Trophoblast cell (in vitro differentiated cells and primary cell): ENCODE results near the gene KLHL36.

Source experiments
- DNase-seq, 2 donors: peaks; one replicate each; pipeline ENCODE4 v3.0.0-alpha.2; 2016
- H2AFZ ChIP-seq: 2 replicates; pipeline ENCODE4 v1.6.1; 2013; ENCODE audit warnings: low read length, moderate library complexity, mild to moderate bottlenecking; ENCODE audit not compliant: insufficient read depth, poor library complexity
- H2AK5ac ChIP-seq: 2 replicates; pipeline ENCODE4 v1.6.1; 2013; ENCODE audit warnings: mild to moderate bottlenecking, low read length
- H2BK120ac ChIP-seq: 2 replicates; pipeline ENCODE4 v1.6.1; 2013; ENCODE audit warnings: low read length, mild to moderate bottlenecking, moderate library complexity; ENCODE audit not compliant: insufficient read depth, poor library complexity
- H2BK12ac ChIP-seq: 2 replicates; pipeline ENCODE4 v1.6.1; 2013; ENCODE audit warnings: mild to moderate bottlenecking, low read length, moderate library complexity
- H2BK5ac ChIP-seq: 2 replicates; pipeline ENCODE4 v1.6.1; 2013; ENCODE audit warnings: low read length, low read depth, moderate library complexity, mild to moderate bottlenecking; ENCODE audit not compliant: poor library complexity
- H3K14ac ChIP-seq: 2 replicates; pipeline ENCODE4 v1.6.1; 2013; ENCODE audit warnings: mild to moderate bottlenecking, low read length
- H3K18ac ChIP-seq: 2 replicates; pipeline ENCODE4 v1.6.1; 2013; ENCODE audit warnings: mild to moderate bottlenecking, low read length
- H3K23ac ChIP-seq: 2 replicates; pipeline ENCODE4 v1.6.1; 2013; ENCODE audit warnings: low read length
- H3K27ac ChIP-seq: 2 replicates; pipeline ENCODE4 v1.5.1; 2013; ENCODE audit warnings: low read depth, mild to moderate bottlenecking, inconsistent platforms, low read length, moderate library complexity
- H3K27me3 ChIP-seq: 2 replicates; pipeline ENCODE4 v1.6.1; 2013; ENCODE audit warnings: inconsistent platforms, mild to moderate bottlenecking, low read length, moderate library complexity; ENCODE audit not compliant: insufficient read depth
- H3K36me3 ChIP-seq, 2 experiments: 1 replicate in 1 of 2; 2 replicates in 1 of 2; pipeline ENCODE4 v1.6.1; 2013; ENCODE audit warnings: low read length in 2 of 2, mild to moderate bottlenecking in 2 of 2, moderate library complexity in 1 of 2; ENCODE audit not compliant: insufficient read depth in 2 of 2, control insufficient read depth in 1 of 2
- H3K4ac ChIP-seq: 2 replicates; pipeline ENCODE4 v1.6.1; 2013; ENCODE audit warnings: low read depth, mild to moderate bottlenecking, low read length, moderate library complexity
- H3K4me1 ChIP-seq, 2 experiments: 1 replicate in 1 of 2; 2 replicates in 1 of 2; pipeline ENCODE4 v1.6.1; 2013; ENCODE audit warnings: low read length in 2 of 2, mild to moderate bottlenecking in 2 of 2, moderate library complexity in 1 of 2; ENCODE audit not compliant: insufficient read depth in 2 of 2, control insufficient read depth in 1 of 2
- H3K4me2 ChIP-seq: 2 replicates; pipeline ENCODE4 v1.6.1; 2013; ENCODE audit warnings: inconsistent platforms, mild to moderate bottlenecking, low read length, moderate library complexity
- H3K4me3 ChIP-seq: 2 replicates; pipeline ENCODE4 v1.5.1; 2013; ENCODE audit warnings: mild to moderate bottlenecking, low read depth, low read length, inconsistent platforms
- H3K79me1 ChIP-seq: one replicate; pipeline ENCODE4 v1.6.1; 2013; ENCODE audit warnings: low read length
- H3K79me2 ChIP-seq: 2 replicates; pipeline ENCODE4 v1.6.1; 2013; ENCODE audit warnings: low read length, mild to moderate bottlenecking; ENCODE audit not compliant: control insufficient read depth, insufficient read depth, poor library complexity
- H3K9ac ChIP-seq: 2 replicates; pipeline ENCODE4 v1.6.1; 2013; ENCODE audit warnings: mild to moderate bottlenecking, low read length
- H3K9me3 ChIP-seq: 2 replicates; pipeline ENCODE4 v1.6.1; 2013; ENCODE audit warnings: low read depth, mild to moderate bottlenecking, control low read depth, inconsistent platforms, low read length; ENCODE audit not compliant: insufficient read depth
- H4K12ac ChIP-seq: 2 replicates; pipeline ENCODE4 v1.6.1; 2013; ENCODE audit warnings: low read depth, mild to moderate bottlenecking, low read length, moderate library complexity
- H4K8ac ChIP-seq: 2 replicates; pipeline ENCODE4 v1.6.1; 2013; ENCODE audit warnings: low read depth, mild to moderate bottlenecking, low read length, moderate library complexity
- H4K91ac ChIP-seq: one replicate; pipeline ENCODE4 v1.6.1; 2013; ENCODE audit warnings: low read depth, mild to moderate bottlenecking, low read length, moderate library complexity
- WGBS: extraction: QIAGEN DNeasy Blood & Tissue Kit; methylation state at CpG from one replicate; pipeline ENCODE4 v1.1.7; 2013; ENCODE audit warnings: missing lambda C conversion rate; ENCODE audit not compliant: insufficient read length, insufficient coverage; ENCODE audit errors: extremely low coverage; 5-methylcytosine and 5-hydroxymethylcytosine counted together

The KLHL36 gene

DNA sequence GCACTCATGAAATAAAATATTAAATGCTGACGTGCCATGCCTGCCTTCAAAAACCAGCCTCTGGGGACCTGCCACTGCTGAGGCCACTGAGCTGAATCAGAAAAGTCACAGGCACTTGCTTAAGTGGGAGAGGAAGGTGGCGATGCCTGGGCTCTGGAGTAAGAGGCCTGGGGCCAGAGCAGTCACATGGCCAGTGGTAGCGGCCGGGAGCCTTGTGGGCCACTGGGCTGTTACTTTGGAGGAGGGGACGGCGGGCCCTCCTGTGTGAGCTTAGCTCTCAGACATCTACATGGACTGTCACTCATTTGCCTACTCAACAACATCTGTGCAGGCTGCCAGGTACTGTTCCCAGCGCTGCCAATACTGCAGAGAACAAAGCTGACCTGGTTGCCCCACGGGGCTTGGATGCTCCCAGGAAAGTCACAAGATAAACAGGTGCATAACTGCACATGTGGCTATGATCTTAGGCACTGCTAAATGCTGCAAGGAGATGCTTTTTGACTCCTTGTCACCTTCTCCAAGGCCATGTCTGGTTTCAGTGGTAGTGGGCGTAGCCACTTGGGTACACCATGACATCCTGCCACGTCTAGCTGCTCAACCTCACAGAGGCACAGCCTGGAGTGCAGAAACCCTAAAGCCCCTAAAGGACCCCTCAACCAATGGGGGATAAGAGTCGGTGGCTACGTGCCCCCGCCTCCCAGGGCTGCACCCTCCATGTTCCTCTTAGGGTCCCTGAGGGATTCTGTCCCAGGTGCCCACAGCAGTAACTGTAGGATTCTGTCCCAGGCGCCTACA lies 42.0 kb upstream of the KLHL36 start:
- no CpG with 5 or more reads among the region's 14 CpGs for WGBS

GRCh38 chr16:84607061-84607460 lies 41.2 kb upstream of the KLHL36 start:
- H4K12ac ChIP-seq = no peak overlapping the region
- H3K27ac ChIP-seq = no peak overlapping the region
- H3K9ac ChIP-seq = no peak overlapping the region
- no peak overlapping the region for H2AK5ac ChIP-seq
- peaks cover under 1% of the 10 kb centered on the region for H3K79me2 ChIP-seq
- no peak overlapping the region for H3K18ac ChIP-seq
- H3K27me3 ChIP-seq = no peaks in the 10 kb centered on the region
- H2AFZ ChIP-seq = no peak overlapping the region
- H3K4ac ChIP-seq = peak overlapping the region; percentile 13
- no peak overlapping the region for H4K91ac ChIP-seq
- H3K4me2 ChIP-seq = no peak overlapping the region
- peaks cover 21 to 25% of the 10 kb centered on the region in 2 experiments for H3K36me3 ChIP-seq
- H2BK120ac ChIP-seq = no peak overlapping the region
- peaks cover 8% of the 10 kb centered on the region for H3K9me3 ChIP-seq
- no peak overlapping the region for H2BK5ac ChIP-seq
- no peak for DNase-seq
- H3K4me1 ChIP-seq = peaks cover 0 to 6% of the 10 kb centered on the region in 2 experiments
- H2BK12ac ChIP-seq = no peak overlapping the region
- no peak overlapping the region for H3K14ac ChIP-seq
- H3K4me3 ChIP-seq = no peak overlapping the region
- WGBS = no CpG with 5 or more reads among the region's 13 CpGs
- no peak overlapping the region for H3K23ac ChIP-seq
- H4K8ac ChIP-seq = no peak overlapping the region
- no peaks in the 10 kb centered on the region for H3K79me1 ChIP-seq

More for the DNA sequence above, 42.0 kb upstream of the KLHL36 start:
- peak; percentile 56 to 77 for DNase-seq
- Histone ChIP-seq H4K91ac (no peak overlapping the region), H3K27me3 (no peaks in the 10 kb centered on the region), H2BK120ac (no peak overlapping the region), H2BK5ac (no peak overlapping the region), H2AFZ (no peak overlapping the region), H3K14ac (no peak overlapping the region), H3K4ac (no peak overlapping the region), H3K23ac (no peak overlapping the region), H3K18ac (no peak overlapping the region), H3K4me1 (peaks cover 3 to 6% of the 10 kb centered on the region in 2 experiments), H3K4me2 (no peak overlapping the region), H3K79me2 (no peaks in the 10 kb centered on the region), H3K36me3 (peaks cover 21% of the 10 kb centered on the region in 2 experiments), H2BK12ac (no peak overlapping the region), H3K9ac (no peak overlapping the region), H3K9me3 (peaks cover 8% of the 10 kb centered on the region), H2AK5ac (no peak overlapping the region), H3K4me3 (no peak overlapping the region), H3K27ac (no peak overlapping the region), H4K12ac (no peak overlapping the region), H3K79me1 (no peaks in the 10 kb centered on the region), H4K8ac (no peak overlapping the region)

DNA sequence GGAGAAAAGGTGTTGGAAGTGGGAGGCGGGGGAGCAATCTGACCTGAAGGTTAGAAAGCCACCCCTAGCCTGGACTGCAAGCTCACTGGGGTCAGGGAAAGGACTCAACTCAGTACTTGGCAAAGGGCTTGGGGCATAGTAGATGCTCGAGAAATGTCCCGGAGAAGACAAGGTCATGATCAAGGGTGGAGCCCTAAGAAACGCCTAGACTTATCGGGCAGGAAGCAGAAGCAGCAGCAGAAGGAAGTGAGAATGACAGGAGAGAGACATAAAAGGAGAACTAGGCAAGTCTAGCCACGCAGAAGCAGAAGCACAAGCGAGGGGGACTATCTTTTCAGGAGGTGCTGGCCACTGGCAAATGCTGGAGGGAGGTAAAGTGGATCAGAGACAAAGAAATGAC lies 40.6 kb upstream of the KLHL36 start:
- Histone ChIP-seq H3K18ac (no peak overlapping the region), H3K79me2 (peaks cover 2% of the 10 kb centered on the region), H2BK120ac (no peak overlapping the region), H3K4ac (peak overlapping the region; percentile 65), H3K79me1 (no peaks in the 10 kb centered on the region), H3K36me3 (peaks cover 21 to 27% of the 10 kb centered on the region in 2 experiments), H4K12ac (no peak overlapping the region), H3K4me2 (no peak overlapping the region), H2BK5ac (no peak overlapping the region), H4K91ac (no peak overlapping the region), H3K9ac (no peak overlapping the region), H3K4me1 (peaks cover 0 to 6% of the 10 kb centered on the region in 2 experiments), H3K9me3 (peaks cover 8% of the 10 kb centered on the region), H4K8ac (no peak overlapping the region), H3K4me3 (no peak overlapping the region), H3K23ac (no peak overlapping the region), H2AK5ac (no peak overlapping the region), H2AFZ (no peak overlapping the region), H3K27ac (no peak overlapping the region), H2BK12ac (no peak overlapping the region), H3K27me3 (no peaks in the 10 kb centered on the region), H3K14ac (no peak overlapping the region)
- no CpG with 5 or more reads among the region's 7 CpGs for WGBS
- no peak for DNase-seq

DNA sequence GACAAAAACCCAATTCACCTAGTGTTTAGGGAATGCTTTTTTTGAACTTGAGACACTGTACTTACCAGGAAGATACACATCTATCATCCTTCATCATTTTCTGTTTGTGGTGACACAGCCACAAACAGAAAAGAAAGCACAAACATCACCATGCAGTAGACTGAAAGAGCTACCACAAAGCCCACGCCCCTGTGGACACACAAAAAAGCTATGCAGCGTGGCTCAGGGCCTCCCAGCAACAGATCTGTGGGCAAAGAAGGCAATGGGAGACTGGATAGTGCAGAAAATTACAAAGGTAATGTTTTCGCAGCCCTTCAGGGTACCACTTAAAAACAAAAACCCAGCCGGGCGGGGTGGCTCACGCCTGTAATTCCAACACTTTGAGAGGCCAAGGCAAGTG lies 40.0 kb upstream of the KLHL36 start:
- Histone ChIP-seq H3K27ac (no peak overlapping the region), H4K8ac (no peak overlapping the region), H2AK5ac (no peak overlapping the region), H3K36me3 (peaks cover 21 to 29% of the 10 kb centered on the region in 2 experiments), H3K18ac (no peak overlapping the region), H3K79me1 (no peaks in the 10 kb centered on the region), H3K4ac (no peak overlapping the region), H2BK5ac (no peak overlapping the region), H2BK12ac (no peak overlapping the region), H3K9me3 (peaks cover 8% of the 10 kb centered on the region), H3K4me3 (no peak overlapping the region), H3K14ac (no peak overlapping the region), H4K12ac (no peak overlapping the region), H3K4me2 (no peak overlapping the region), H4K91ac (no peak overlapping the region), H3K4me1 (peaks cover 0 to 6% of the 10 kb centered on the region in 2 experiments), H3K23ac (no peak overlapping the region), H3K79me2 (peaks cover 2% of the 10 kb centered on the region), H3K27me3 (no peaks in the 10 kb centered on the region), H2AFZ (no peak overlapping the region), H2BK120ac (no peak overlapping the region), H3K9ac (no peak overlapping the region)
- DNase-seq = no peak
- no CpG with 5 or more reads among the region's 6 CpGs for WGBS
